ENCODE results near the gene ZNF638.

DNA sequence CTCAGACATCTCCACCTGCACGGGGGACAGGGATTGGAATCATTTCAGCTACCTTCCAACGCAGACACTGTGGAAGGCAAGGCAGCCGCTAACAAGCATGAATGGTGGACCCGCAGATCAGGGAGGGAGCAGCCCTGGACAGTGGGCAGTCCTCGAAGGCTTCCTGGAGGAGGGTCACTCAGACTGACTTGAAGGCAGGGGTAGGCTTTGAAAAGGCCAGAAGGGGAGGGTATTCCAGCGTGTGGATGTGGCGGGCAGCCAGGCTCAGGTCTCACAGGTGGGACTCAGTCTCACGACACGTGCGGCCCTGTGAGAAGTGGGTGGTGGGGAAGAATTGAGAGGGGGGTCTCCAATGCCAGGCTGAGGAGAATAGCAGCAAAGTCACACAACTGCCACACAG is 151.7 kb downstream of the ZNF638 start:
- no peak for TF ChIP-seq EZH2 (IDR thresholded peaks at IDR 0.05; ENCODE audit: borderline replicate concordance, control insufficient read depth, low read depth, low read length)
- TF ChIP-seq, protein P1, sequence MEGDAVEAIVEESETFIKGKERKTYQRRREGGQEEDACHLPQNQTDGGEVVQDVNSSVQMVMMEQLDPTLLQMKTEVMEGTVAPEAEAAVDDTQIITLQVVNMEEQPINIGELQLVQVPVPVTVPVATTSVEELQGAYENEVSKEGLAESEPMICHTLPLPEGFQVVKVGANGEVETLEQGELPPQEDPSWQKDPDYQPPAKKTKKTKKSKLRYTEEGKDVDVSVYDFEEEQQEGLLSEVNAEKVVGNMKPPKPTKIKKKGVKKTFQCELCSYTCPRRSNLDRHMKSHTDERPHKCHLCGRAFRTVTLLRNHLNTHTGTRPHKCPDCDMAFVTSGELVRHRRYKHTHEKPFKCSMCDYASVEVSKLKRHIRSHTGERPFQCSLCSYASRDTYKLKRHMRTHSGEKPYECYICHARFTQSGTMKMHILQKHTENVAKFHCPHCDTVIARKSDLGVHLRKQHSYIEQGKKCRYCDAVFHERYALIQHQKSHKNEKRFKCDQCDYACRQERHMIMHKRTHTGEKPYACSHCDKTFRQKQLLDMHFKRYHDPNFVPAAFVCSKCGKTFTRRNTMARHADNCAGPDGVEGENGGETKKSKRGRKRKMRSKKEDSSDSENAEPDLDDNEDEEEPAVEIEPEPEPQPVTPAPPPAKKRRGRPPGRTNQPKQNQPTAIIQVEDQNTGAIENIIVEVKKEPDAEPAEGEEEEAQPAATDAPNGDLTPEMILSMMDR (IDR thresholded peaks at IDR 0.05 in 2 of 3, conservative IDR thresholded peaks at IDR 0.05 in 1 of 3; ENCODE audit: control insufficient read depth in 2 of 3, extremely low read depth in 1 of 3, insufficient read depth in 1 of 3, low read depth in 3 of 3, low read length in 3 of 3), result no peak
- TF ChIP-seq TBL1XR1 (IDR thresholded peaks at IDR 0.05; ENCODE audit: low read depth, low read length), result no peak
- TF ChIP-seq, protein P2, sequence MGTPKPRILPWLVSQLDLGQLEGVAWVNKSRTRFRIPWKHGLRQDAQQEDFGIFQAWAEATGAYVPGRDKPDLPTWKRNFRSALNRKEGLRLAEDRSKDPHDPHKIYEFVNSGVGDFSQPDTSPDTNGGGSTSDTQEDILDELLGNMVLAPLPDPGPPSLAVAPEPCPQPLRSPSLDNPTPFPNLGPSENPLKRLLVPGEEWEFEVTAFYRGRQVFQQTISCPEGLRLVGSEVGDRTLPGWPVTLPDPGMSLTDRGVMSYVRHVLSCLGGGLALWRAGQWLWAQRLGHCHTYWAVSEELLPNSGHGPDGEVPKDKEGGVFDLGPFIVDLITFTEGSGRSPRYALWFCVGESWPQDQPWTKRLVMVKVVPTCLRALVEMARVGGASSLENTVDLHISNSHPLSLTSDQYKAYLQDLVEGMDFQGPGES (IDR thresholded peaks at IDR 0.05), result no peak
- no peak for TF ChIP-seq EP300 (IDR thresholded peaks at IDR 0.05; ENCODE audit: borderline replicate concordance in 1 of 2, control insufficient read depth in 1 of 2, low read depth in 2 of 2, low read length in 2 of 2)
- TF ChIP-seq FOXM1 (IDR thresholded peaks at IDR 0.05; ENCODE audit: low read depth, low read length), result no peak
- TF ChIP-seq CHD1 (IDR thresholded peaks at IDR 0.05; ENCODE audit: low read depth, low read length), result no peak
- TF ChIP-seq, protein P3, sequence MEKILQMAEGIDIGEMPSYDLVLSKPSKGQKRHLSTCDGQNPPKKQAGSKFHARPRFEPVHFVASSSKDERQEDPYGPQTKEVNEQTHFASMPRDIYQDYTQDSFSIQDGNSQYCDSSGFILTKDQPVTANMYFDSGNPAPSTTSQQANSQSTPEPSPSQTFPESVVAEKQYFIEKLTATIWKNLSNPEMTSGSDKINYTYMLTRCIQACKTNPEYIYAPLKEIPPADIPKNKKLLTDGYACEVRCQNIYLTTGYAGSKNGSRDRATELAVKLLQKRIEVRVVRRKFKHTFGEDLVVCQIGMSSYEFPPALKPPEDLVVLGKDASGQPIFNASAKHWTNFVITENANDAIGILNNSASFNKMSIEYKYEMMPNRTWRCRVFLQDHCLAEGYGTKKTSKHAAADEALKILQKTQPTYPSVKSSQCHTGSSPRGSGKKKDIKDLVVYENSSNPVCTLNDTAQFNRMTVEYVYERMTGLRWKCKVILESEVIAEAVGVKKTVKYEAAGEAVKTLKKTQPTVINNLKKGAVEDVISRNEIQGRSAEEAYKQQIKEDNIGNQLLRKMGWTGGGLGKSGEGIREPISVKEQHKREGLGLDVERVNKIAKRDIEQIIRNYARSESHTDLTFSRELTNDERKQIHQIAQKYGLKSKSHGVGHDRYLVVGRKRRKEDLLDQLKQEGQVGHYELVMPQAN (conservative IDR thresholded peaks at IDR 0.05), result no peak

All from GM12878 (cell line).